Neural cell (in vitro differentiated cells): ENCODE data around the gene ADAD1. TPM values are rescaled to one million over a fixed set of nuclear protein-coding genes. Genes with fewer than 3 reads are reported as not detected.

Experiments
- H2AFZ ChIP-seq: fragments of 200-600, 300-800 bp; sonication (generic), shearing (Covaris generic); 2 replicates; pipeline ENCODE4 v1.6.0; 2014; ENCODE audit warnings: low read depth, mild to moderate bottlenecking, antibody characterized with exemption, low read length, moderate library complexity
- H3F3A ChIP-seq: fragments of 200-600 bp; shearing (Covaris generic); 2 replicates; pipeline ENCODE4 v1.6.1; 2016; ENCODE audit warnings: mild to moderate bottlenecking, moderate library complexity, mixed read lengths, antibody characterized with exemption, low read length; ENCODE audit not compliant: insufficient read depth, poor library complexity, severe bottlenecking
- H3K27ac ChIP-seq: fragments of 200-600, 300-800 bp; sonication (generic), shearing (Covaris generic); 2 replicates; pipeline ENCODE4 v1.5.1; 2014; ENCODE audit warnings: mild to moderate bottlenecking, low read length, moderate library complexity
- H3K27me3 ChIP-seq: fragments of 300-800, 200-600 bp; sonication (generic), shearing (Covaris generic); 2 replicates; pipeline ENCODE4 v1.6.0; 2014; ENCODE audit warnings: mild to moderate bottlenecking, low read depth, low read length, moderate library complexity; ENCODE audit not compliant: insufficient read depth
- H3K36me3 ChIP-seq: fragments of 300-800, 200-600 bp; sonication (generic), shearing (Covaris generic); 2 replicates; pipeline ENCODE4 v1.5.1; 2014; ENCODE audit warnings: mild to moderate bottlenecking, antibody characterized with exemption, low read length, moderate library complexity; ENCODE audit not compliant: insufficient read depth
- H3K4me2 ChIP-seq: fragments of 300-800, 200-600 bp; sonication (generic), shearing (Covaris generic); 2 replicates; pipeline ENCODE4 v1.6.0; 2014; ENCODE audit warnings: mild to moderate bottlenecking, low read length
- H3K4me3 ChIP-seq: fragments of 300-800, 200-600 bp; sonication (generic), shearing (Covaris generic); 2 replicates; pipeline ENCODE4 v1.5.1; 2014; ENCODE audit warnings: mild to moderate bottlenecking, low read length, moderate library complexity
- H3K79me2 ChIP-seq: fragments of 200-600 bp; shearing (Covaris generic); replicated peaks from 2 replicates; pipeline ENCODE4 v1.6.0; 2014; ENCODE audit warnings: mild to moderate bottlenecking, low read length, moderate library complexity; ENCODE audit not compliant: insufficient read depth
- H3K9ac ChIP-seq: fragments of 300-800, 200-600 bp; sonication (generic), shearing (Covaris generic); 2 replicates; pipeline ENCODE4 v1.6.1; 2016; ENCODE audit warnings: mild to moderate bottlenecking, low read length, mixed read lengths
- H3K9me2 ChIP-seq: fragments of 200-600 bp; shearing (Covaris generic); 2 replicates; pipeline ENCODE4 v1.6.1; 2016; ENCODE audit warnings: mild to moderate bottlenecking, low read length, mixed read lengths; ENCODE audit not compliant: insufficient read depth
- H3K9me3 ChIP-seq: fragments of 200-600, 300-800 bp; sonication (generic), shearing (Covaris generic); 2 replicates; pipeline ENCODE4 v1.6.1; 2016; ENCODE audit warnings: mild to moderate bottlenecking, mixed run types, low read length, moderate library complexity, mixed read lengths
- H4K20me1 ChIP-seq: fragments of 200-600 bp; shearing (Covaris generic); 2 replicates; pipeline ENCODE4 v1.6.1; 2016; ENCODE audit warnings: mild to moderate bottlenecking, mixed run types; ENCODE audit not compliant: insufficient read depth
- EP300 ChIP-seq: fragments of 450-650 bp; conservative IDR thresholded peaks from 2 replicates; pipeline ENCODE4 v1.6.1; 2014; ENCODE audit warnings: antibody characterized with exemption, mild to moderate bottlenecking, moderate library complexity; ENCODE audit not compliant: poor library complexity, severe bottlenecking
- EZH2 ChIP-seq: fragments of 200-600, 300-800 bp; shearing (Covaris generic), sonication (generic); IDR thresholded peaks from 2 replicates; pipeline ENCODE4 v1.6.1; 2014; ENCODE audit warnings: antibody characterized with exemption, low read length, borderline replicate concordance, mild to moderate bottlenecking; ENCODE audit not compliant: insufficient read depth, poor library complexity, severe bottlenecking
- MXI1 ChIP-seq: fragments of 450-650 bp; conservative IDR thresholded peaks from 2 replicates; pipeline ENCODE4 v1.6.1; 2014; ENCODE audit warnings: antibody characterized with exemption, mild to moderate bottlenecking; ENCODE audit not compliant: poor library complexity, severe bottlenecking
- POLR2AphosphoS5 ChIP-seq: IDR thresholded peaks from 2 replicates; pipeline ENCODE4 v1.6.1; 2012
- RAD21 ChIP-seq: fragments of 450-650 bp; conservative IDR thresholded peaks from 2 replicates; pipeline ENCODE4 v1.6.1; 2014; ENCODE audit warnings: antibody characterized with exemption, mild to moderate bottlenecking, moderate library complexity
- TAF1 ChIP-seq: IDR thresholded peaks from 2 replicates; pipeline ENCODE4 v1.6.1; 2012; ENCODE audit warnings: low read depth
- polyA plus RNA-seq: library from polyadenylated mRNA; depleted of rRNA; stranded (reverse); fragments of >200 nt; gene quantifications from 2 replicates; pipeline ENCODE4 v1.2.3, GENCODE V29; 2014
- TF ChIP-seq, protein P1 (sequence below): fragments of 450-650 bp; IDR thresholded peaks from 2 replicates; pipeline ENCODE4 v1.5.1; 2014; ENCODE audit warnings: antibody characterized with exemption, mild to moderate bottlenecking, moderate library complexity; ENCODE audit not compliant: poor library complexity, severe bottlenecking
- TF ChIP-seq, protein P2 (sequence below): IDR thresholded peaks from 2 replicates; pipeline ENCODE4 v1.6.1; 2012; ENCODE audit warnings: borderline replicate concordance

ADAD1 gene
- polyA plus RNA-seq, 1 donor from 2014 or later: not detected

DNA sequence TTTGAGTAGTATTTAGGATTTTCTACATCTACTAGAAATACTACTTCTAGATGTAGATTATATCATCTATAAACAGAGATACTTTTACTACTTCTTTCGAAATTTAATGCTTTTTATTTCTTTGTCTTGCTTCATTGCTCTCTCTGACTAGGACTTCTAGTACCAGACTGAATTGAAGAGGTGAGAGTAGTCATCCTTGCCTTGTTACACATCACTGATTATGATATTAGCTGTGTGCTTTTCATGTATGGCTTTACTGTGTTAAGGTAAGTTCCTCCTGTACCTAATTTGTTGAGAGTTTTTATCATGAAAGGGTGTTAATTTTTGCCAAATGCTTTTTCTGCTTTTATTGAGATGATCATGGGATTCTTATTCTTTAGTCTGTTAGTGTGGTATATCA, 97.3 kb downstream of the ADAD1 start:
- TF ChIP-seq, protein P1, sequence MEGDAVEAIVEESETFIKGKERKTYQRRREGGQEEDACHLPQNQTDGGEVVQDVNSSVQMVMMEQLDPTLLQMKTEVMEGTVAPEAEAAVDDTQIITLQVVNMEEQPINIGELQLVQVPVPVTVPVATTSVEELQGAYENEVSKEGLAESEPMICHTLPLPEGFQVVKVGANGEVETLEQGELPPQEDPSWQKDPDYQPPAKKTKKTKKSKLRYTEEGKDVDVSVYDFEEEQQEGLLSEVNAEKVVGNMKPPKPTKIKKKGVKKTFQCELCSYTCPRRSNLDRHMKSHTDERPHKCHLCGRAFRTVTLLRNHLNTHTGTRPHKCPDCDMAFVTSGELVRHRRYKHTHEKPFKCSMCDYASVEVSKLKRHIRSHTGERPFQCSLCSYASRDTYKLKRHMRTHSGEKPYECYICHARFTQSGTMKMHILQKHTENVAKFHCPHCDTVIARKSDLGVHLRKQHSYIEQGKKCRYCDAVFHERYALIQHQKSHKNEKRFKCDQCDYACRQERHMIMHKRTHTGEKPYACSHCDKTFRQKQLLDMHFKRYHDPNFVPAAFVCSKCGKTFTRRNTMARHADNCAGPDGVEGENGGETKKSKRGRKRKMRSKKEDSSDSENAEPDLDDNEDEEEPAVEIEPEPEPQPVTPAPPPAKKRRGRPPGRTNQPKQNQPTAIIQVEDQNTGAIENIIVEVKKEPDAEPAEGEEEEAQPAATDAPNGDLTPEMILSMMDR: no peak
- TF ChIP-seq POLR2AphosphoS5 (no peak), EZH2 (no peak), EP300 (no peak), TAF1 (no peak), MXI1 (no peak), RAD21 (no peak)
- TF ChIP-seq, protein P2, sequence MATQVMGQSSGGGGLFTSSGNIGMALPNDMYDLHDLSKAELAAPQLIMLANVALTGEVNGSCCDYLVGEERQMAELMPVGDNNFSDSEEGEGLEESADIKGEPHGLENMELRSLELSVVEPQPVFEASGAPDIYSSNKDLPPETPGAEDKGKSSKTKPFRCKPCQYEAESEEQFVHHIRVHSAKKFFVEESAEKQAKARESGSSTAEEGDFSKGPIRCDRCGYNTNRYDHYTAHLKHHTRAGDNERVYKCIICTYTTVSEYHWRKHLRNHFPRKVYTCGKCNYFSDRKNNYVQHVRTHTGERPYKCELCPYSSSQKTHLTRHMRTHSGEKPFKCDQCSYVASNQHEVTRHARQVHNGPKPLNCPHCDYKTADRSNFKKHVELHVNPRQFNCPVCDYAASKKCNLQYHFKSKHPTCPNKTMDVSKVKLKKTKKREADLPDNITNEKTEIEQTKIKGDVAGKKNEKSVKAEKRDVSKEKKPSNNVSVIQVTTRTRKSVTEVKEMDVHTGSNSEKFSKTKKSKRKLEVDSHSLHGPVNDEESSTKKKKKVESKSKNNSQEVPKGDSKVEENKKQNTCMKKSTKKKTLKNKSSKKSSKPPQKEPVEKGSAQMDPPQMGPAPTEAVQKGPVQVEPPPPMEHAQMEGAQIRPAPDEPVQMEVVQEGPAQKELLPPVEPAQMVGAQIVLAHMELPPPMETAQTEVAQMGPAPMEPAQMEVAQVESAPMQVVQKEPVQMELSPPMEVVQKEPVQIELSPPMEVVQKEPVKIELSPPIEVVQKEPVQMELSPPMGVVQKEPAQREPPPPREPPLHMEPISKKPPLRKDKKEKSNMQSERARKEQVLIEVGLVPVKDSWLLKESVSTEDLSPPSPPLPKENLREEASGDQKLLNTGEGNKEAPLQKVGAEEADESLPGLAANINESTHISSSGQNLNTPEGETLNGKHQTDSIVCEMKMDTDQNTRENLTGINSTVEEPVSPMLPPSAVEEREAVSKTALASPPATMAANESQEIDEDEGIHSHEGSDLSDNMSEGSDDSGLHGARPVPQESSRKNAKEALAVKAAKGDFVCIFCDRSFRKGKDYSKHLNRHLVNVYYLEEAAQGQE: no peak
- no peaks in the 10 kb centered on the region for H3F3A ChIP-seq

DNA sequence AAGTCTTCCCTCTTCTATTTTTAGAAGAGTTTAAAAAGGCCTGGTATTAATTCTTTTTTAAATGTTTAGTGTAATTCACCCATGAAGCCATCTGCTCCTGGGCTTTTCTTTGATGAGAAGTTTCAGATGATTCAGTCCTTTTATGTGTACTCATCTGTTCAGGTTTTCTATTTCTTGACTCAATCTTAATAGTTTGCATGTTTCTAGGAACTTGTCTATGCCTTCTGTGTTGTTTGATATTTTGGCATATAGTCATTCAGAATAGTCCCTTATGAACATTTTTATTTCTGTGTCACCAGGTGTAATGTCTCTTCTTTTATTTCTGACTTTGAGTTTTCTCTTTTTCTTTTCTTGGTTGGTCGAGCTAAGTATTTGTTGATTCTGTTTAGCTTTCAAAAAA, 97.9 kb downstream of the ADAD1 start:
- TF ChIP-seq, protein P2: no peak
- TF ChIP-seq TAF1 (no peak), RAD21 (no peak)
- H3K4me2 ChIP-seq: no peak overlapping the region
- H3K9me3 ChIP-seq: no peaks in the 10 kb centered on the region

More for the DNA sequence above, 97.3 kb downstream of the ADAD1 start:
- Histone ChIP-seq H3K9me3 (no peaks in the 10 kb centered on the region), H3K79me2 (no peaks in the 10 kb centered on the region), H3K4me2 (no peak overlapping the region), H3K9ac (no peak overlapping the region), H3K36me3 (no peaks in the 10 kb centered on the region), H2AFZ (no peak overlapping the region), H4K20me1 (no peaks in the 10 kb centered on the region), H3K27ac (no peak overlapping the region), H3K27me3 (no peaks in the 10 kb centered on the region), H3K9me2 (no peaks in the 10 kb centered on the region), H3K4me3 (no peak overlapping the region)

More for the DNA sequence above, 97.9 kb downstream of the ADAD1 start:
- H3K27me3 ChIP-seq: no peaks in the 10 kb centered on the region
- no peak overlapping the region for H3K27ac ChIP-seq
- no peaks in the 10 kb centered on the region for H3K79me2 ChIP-seq
- no peak overlapping the region for H3K9ac ChIP-seq
- no peaks in the 10 kb centered on the region for H4K20me1 ChIP-seq
- no peaks in the 10 kb centered on the region for H3K36me3 ChIP-seq
- no peak overlapping the region for H2AFZ ChIP-seq
- H3K4me3 ChIP-seq: no peak overlapping the region
- H3K9me2 ChIP-seq: no peaks in the 10 kb centered on the region
- no peaks in the 10 kb centered on the region for H3F3A ChIP-seq

Other genes starting within 250 kb of the ADAD1 start
- 111 and 126 TPM in 2 replicates for gene BLTP1, start 226.7 kb upstream of the ADAD1 start, polyA plus RNA-seq
- not detected in 2 replicates for gene IL2, start 77.7 kb downstream of the ADAD1 start, polyA plus RNA-seq
- not detected in 2 replicates for gene IL21, start 242.1 kb downstream of the ADAD1 start, polyA plus RNA-seq